A172 (cell line): Measurements from ENCODE around the gene CFH. TPM values are rescaled to one million over a fixed set of nuclear protein-coding genes. Genes with fewer than 3 reads are reported as not detected.
"Not testable (repeated sequence)": the region's sequence is repeated elsewhere in the genome, so short reads cannot be mapped to it uniquely, and the experiment has no call there.

Experiments
- DNase-seq: peaks from one replicate; pipeline ENCODE4 v3.0.0-alpha.2; 2015; ENCODE audit warnings: low spot score
- total RNA-seq: library from RNA; depleted of rRNA; stranded (reverse); fragments of >200 nt; shearing (Covaris generic); gene quantifications from 2 replicates; pipeline ENCODE4 v1.2.3, GENCODE V29; 2014

Gene CFH
- total RNA-seq, 1 experiment from 2014 or later, result 2.2 TPM

- no peak for DNase-seq
Measured at GRCh38 chr1:196667131-196667530, 15.3 kb downstream of the CFH start.

DNA sequence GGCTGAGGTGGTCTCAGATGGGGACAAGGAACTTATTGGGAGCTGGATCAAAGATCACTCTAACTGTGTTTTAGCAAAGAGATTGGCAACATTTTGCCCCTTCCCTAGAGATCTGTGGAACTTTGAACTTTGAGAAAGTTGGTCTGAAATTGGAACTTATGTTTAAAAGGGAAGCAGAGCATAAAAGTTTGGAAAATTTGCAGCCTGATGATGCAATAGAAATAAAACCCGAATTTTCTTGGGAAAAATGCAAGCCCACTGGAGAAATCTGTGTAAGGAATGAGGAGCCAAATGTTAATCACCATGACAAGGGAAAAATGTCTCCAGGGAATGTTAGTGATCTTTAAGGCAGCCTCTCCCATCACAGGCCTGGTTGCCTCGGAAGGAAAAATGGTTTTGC lies 17.2 kb downstream of the CFH start:
- no peak for DNase-seq

DNA sequence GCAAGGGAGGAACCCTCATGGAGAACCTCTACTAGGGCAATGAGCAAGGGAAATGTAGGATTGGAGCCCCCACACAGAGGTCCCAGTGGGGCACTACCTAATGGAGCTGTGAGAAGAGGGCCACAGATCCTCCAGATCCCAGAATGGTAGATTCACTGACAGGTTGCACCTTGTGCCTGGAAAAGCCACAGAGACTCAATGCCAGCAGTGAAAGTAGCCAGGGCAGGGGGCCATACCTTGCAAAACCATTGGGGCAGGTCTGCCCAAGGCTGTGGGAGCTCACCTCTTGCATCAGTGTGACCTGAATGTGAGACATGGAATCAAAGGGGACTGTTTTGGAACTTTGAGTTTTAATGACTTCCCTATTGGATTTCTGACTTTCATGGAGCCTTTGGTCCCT lies 17.9 kb downstream of the CFH start:
- no peak for DNase-seq

- DNase-seq, result no peak
Measured at GRCh38 chr1:196674908-196675307, 23.1 kb downstream of the CFH start.

DNA sequence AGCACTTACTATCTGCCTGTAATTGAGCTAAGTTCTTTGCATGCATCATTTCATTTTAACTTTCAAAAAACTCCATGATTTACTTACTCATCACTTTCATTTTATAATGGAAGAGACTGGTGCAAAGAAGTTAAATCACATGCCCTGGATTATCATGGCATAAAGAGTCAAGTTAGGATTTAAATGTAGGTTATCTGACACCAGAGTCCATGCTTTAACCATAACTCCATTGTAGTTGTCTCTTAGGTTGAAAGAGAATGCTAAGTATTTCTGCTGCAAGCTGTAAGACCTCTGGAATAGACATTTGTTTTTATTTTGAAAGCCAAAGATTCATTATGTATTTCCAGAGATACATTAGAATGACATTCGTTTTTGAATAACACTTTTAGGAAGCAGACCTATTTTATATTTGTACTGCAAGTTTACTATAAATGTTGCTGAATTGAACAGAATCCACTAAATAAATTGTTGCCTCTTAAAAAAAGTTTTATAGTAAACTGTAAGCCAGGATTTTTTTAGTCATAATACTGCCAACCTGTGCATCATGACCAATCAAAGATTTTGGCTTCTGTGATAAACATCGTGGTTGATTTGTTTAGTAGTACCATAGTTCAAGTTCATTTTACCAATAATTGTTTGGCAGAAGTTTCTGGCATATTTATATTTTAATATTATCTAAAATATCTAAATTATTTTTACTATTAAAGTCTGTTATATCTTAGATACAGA lies 26.1 kb downstream of the CFH start:
- DNase-seq, result no peak

DNA sequence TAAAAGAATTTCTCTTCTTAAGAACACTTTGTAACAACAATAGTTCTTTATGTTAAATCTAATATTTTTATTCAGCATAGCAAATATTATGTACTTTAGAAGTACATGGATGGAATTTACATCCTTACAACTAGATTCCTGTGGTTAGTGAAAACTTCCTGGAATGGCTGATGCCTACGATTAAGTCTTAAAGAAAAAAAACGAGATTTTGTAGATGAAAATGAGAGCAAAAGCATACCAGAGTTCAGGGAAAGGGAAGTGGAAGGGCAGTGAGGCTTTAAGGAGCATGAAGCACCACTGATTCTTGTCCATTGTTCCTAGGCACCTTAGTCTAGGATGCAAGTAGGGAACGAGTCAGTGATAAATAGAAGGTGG lies 26.7 kb downstream of the CFH start:
- DNase-seq, result peak; percentile 74

GRCh38 chr1:196680107-196680506 lies 28.3 kb downstream of the CFH start:
- DNase-seq, result peak; percentile 76

DNA sequence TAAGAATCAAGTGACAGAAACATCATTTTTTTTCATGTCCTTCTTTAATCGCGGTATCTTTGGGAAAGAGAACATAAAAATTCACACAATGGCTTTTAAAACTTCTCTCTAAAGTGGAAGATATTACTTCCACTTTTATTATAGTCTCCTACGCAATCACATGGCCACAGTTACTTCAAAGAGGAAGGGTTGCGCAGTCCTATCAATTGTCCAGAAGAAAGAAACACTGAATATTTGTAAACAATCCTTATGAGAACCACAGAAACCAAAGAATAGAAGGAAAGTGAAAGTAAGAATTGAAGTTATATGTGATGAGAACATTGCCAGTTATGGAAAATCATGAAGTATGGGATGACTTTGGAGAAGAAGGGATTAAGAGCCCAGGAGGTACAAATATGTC lies 32.6 kb downstream of the CFH start:
- DNase-seq, result no peak

DNA sequence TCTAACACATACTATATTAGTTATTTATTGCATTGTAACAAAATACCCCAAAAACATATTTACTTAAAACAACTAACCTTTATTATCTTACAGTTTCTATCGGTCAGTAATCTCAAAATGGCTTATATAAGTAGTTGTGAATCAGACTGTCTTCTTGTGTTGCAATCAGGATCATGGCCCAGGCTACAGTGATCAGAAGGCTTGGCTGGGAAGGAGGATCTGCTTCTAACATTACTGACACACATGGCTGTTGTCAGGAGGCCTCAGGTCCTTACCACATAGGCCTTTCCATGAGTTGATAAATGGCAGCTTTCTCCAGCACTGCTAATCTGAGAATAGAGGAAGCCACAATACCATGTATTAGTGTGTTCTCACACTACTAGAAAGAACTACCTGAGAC lies 33.7 kb downstream of the CFH start:
- no peak for DNase-seq

- DNase-seq, result no peak
Measured at GRCh38 chr1:196689001-196689400, 37.2 kb downstream of the CFH start.

DNA sequence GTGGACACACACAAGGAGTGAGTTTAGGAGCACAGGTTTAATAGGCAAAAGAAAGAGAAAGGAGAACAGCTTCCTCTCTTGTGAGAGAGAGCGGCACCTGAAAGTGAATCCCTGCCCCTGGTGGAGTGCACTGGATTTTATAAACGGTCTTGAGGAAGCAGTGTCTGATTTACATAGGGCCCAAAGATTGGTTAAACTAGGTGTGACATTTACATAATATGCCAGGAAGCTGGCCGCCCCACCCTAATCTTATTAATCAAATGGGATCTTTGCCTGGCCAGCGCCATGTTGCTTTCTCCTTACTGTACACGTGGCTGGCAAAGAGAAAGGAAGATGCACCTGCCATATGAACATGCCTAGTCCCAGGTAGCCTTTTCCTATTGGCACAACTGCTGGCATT lies 38.7 kb downstream of the CFH start:
- peak; percentile 18 for DNase-seq

- no peak for DNase-seq
Measured at GRCh38 chr1:196698993-196699392, 47.1 kb downstream of the CFH start.

DNA sequence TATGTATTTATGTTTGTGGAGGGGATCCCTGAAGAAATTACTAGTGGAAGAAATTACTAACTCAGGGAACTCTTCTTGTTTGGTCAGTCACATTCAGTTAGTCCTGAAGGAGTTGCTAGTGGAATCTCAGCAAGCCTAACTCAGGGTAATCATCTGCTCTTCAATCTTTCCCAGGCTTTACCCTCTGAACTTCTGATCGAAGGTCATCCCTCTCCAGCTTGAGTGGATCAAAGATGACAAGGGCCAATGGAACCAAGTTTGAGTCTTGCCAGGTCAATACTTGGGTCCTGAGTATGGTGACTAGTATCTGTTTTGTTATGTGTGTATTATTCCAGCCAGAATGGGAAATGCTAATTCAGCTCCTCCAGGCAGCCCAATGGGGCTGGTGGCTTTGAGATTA lies 49.3 kb downstream of the CFH start:
- DNase-seq, result no peak

GRCh38 chr1:196709892-196710291 lies 58.0 kb downstream of the CFH start:
- DNase-seq, result not testable (repeated sequence)

GRCh38 chr1:196717868-196718267 lies 66.0 kb downstream of the CFH start:
- DNase-seq, result no peak

GRCh38 chr1:196723325-196724185 lies 71.7 kb downstream of the CFH start:
- peak; percentile 41 for DNase-seq

GRCh38 chr1:196732526-196732925 lies 80.7 kb downstream of the CFH start:
- no peak for DNase-seq

- no peak for DNase-seq
Measured at GRCh38 chr1:196733091-196733970, 81.5 kb downstream of the CFH start.

GRCh38 chr1:196734006-196734405 lies 82.2 kb downstream of the CFH start:
- no peak for DNase-seq

- no peak for DNase-seq
Measured at GRCh38 chr1:196734460-196734859, 82.6 kb downstream of the CFH start.

GRCh38 chr1:196738730-196739129 lies 86.9 kb downstream of the CFH start:
- DNase-seq, result no peak

DNA sequence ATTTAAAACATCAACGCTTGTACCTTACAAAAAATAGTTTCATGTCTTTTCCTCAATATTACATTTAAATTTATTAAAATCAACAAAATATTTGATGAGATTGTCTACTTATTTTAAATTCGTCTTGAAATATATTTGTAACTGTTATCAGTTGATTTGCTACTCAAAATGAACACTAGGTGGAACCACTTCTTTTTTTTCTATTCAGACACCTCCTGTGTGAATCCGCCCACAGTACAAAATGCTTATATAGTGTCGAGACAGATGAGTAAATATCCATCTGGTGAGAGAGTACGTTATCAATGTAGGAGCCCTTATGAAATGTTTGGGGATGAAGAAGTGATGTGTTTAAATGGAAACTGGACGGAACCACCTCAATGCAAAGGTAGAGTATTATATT lies 91.4 kb downstream of the CFH start:
- peak; percentile 57 for DNase-seq
